GM12864 (cell line): ENCODE measurements around the gene CNTNAP2.

Experiments
- DNase-seq: peaks from one replicate; pipeline ENCODE4 v3.0.0-alpha.2; 2011; ENCODE audit warnings: low read depth
- H3K4me3 ChIP-seq: 2 replicates; pipeline ENCODE4 v1.5.1; 2011; ENCODE audit warnings: mild to moderate bottlenecking, low read depth, low read length, control low read depth
- CTCF ChIP-seq: IDR thresholded peaks from 2 replicates; pipeline ENCODE4 v1.5.1; 2011; ENCODE audit warnings: low read depth, mild to moderate bottlenecking, moderate library complexity, low read length, control low read depth, inconsistent platforms; ENCODE audit errors: missing control alignments

CNTNAP2 gene

GRCh38 chr7:146486519-146486918 lies 369.9 kb downstream of the CNTNAP2 start:
- DNase-seq, result no peak
- no peak for TF ChIP-seq CTCF
- H3K4me3 ChIP-seq, result no peak overlapping the region

GRCh38 chr7:146492017-146492416 lies 375.4 kb downstream of the CNTNAP2 start:
- TF ChIP-seq CTCF, result no peak
- DNase-seq, result no peak
- H3K4me3 ChIP-seq, result no peak overlapping the region

- TF ChIP-seq CTCF, result no peak
- no peak overlapping the region for H3K4me3 ChIP-seq
- DNase-seq, result no peak
These were observed 378.5 kb downstream of the CNTNAP2 start for GRCh38 chr7:146494952-146495596.

- no peak for TF ChIP-seq CTCF
- DNase-seq, result no peak
- no peak overlapping the region for H3K4me3 ChIP-seq
These were observed 380.1 kb downstream of the CNTNAP2 start for GRCh38 chr7:146496657-146497056.

GRCh38 chr7:146499970-146500369 lies 383.4 kb downstream of the CNTNAP2 start:
- H3K4me3 ChIP-seq, result no peak overlapping the region
- DNase-seq, result no peak
- TF ChIP-seq CTCF, result no peak

GRCh38 chr7:146503844-146504243 lies 387.2 kb downstream of the CNTNAP2 start:
- DNase-seq, result no peak
- H3K4me3 ChIP-seq, result no peak overlapping the region

More at GRCh38 chr7:146503844-146504243, 387.2 kb downstream of the CNTNAP2 start:
- no peak for TF ChIP-seq CTCF
